GM21447 (cell line): Measurements from ENCODE around the gene FAM13B.
"Not testable (repeated sequence)": the region's sequence is repeated elsewhere in the genome, so short reads cannot be mapped to it uniquely, and the experiment has no call there.

Experiments
- ATAC-seq: cut with Tn5 transposase; IDR thresholded peaks from one replicate; pipeline ENCODE4 v1.9.1; 2021; ENCODE audit not compliant: unreplicated experiment

FAM13B gene

DNA sequence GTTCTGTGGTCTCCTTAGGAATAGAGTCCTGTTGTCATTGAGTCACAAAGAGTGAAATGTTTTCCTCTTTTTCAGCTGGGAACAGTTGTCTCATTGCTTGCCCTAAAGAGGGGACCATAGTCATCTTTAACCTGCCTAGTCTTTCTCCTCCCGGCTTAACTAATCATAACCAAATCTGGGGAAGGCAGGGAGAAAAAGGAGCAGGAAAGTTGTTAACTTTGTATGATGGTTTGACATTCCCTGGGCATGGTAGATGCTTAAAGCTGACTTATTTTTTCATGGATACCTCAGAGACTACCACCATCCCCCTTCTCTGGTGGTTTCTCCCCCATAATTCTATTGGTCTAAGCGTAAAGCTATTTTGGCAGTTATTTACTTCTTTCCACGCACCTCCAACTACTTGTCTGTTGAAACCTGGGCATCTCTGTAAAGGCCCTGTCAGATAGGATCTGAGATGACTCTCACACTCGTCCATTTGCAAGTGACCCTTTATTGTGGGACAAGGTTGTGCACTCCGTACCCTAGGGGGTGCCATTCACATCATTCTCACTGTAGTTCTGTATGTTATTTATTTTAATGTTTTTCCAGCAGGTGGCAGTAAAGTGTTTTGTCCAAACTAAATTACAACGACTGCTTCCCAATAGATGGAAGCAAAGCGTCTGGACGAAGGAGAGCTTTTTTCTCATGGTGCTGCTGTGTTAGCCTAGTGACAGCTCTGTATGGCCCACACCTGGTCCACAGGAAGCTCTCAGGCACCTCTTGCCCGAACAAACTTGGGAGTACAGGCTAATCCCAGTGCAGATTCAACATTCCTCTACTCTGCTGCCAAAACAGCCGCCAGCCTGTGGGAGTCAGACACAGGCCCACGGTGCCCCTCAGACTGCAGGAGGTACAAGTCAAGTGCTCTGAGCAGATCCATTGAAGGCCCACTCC, 3.0 kb upstream of the FAM13B start:
- peak; percentile 38 for ATAC-seq

DNA sequence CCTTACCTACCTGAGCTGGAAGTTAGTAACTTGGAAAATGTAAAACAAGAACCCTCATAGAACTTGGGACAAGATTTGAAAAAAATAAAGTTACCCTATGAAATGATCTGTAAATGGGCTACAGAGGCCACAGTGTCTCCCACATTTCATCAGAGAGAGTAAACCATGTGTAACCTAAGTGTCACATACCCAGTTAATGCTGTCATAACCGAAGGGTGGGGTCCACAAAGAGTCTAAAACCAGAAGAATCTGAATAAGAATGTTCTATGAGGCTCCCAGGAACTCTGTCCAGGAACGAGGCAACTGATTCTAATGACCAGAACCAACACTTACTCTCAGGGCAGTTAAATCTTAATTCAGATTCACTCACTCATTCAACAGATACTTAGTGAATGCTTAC, 1.0 kb upstream of the FAM13B start:
- ATAC-seq, result no peak

DNA sequence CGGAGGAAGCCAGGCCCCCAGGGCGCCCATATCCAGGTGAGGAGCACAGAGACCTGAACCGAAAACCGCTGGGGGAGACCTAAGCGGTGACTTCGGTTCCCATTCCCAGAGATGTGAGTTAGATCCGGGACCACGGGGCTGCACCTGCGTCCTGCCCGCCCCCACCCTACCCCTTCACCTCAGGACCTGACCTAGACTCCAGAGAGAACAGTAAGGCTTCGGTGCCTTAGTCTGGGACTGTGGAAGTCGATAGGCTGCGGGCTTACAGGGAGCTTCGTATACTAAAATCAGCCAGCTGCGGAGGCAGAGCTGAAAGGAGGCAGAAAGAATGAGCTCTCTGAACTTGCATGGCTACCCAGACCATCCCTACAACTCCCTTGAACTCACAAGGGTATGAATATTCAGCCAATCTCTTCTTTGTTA, 518 bp upstream of the FAM13B start:
- peak; percentile 0 for ATAC-seq

DNA sequence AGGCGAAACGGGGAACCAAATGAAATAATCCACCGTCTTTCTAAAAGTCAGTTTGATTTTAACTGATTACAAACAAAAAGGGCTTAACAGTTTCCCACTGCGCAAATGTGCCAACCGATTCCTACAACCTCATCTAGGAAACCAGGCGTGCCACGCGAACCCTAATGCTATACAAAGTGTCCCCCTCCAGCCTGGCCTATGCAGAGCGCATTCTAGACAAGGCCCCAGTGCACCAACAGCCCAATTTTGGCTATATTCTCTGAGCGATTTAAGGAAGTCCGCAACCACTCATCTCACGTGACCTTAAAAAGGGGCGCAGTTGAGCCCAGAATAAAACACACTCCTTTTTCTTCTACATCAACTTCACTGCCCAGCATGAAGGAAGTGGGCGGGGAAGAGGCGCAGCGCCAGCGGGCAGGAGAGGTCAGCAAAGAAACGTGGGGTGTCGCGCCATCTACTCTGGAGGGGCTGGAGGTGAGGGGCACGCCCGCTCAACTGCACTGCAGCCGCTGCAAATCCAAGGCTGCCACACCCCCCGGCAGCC, 779 bp downstream of the FAM13B start:
- ATAC-seq, result peak; percentile 47

DNA sequence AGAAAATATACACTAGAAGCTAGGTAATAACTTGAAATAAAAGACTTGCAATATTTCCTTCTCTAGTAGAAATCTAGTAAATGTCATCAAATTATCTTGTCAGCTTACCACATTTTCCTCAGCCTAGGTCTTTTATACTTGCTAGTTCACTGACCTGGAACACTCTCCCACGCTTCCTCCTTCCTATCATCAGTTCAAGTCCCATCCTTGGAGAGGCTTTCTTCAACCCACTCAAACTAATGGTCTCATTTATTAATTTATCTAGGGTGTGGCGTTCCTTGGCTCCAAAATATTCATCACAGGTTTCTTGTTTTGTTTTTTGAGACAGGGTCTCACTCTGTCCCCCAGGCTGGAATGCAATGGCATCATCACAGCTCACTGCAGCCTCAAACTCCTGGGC, 2.9 kb downstream of the FAM13B start:
- no peak for ATAC-seq

DNA sequence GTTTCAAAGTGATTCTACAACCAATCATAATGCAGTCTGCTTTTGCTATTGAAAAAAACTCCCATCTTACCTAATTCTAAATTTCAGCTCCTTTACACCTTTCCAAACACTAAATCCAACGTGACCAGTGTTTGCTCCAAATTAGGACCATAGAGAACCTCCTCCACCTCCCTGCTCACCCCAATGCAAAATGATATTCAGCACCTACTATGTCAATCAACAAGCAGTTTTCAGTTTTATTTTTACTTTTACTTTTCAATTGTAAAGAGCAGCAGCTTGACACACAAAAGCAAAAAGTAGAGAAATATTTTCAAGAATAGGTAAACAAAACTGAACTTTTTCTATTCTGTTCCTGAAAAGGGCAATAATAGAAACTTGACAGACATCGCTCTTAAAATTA, 3.4 kb downstream of the FAM13B start:
- ATAC-seq, result no peak

DNA sequence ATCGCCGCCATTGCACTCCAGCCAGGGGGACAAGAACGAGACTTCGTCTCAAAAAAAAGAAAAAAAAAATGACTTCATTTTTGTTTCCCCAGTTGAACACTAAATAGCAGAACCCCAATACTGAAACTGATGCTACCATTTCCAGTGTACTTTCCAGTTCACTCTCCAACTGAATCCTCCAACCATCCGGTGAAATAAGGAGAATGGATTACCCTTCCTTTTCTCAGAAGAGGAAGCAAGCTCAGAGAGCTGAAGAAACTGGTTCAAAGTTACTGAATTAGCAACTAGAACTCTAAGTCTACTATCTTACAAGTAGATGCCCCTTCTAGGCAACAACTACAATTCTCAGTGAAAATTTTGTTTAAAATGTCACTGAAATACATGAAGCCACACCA, 3.9 kb downstream of the FAM13B start:
- ATAC-seq, result no peak

DNA sequence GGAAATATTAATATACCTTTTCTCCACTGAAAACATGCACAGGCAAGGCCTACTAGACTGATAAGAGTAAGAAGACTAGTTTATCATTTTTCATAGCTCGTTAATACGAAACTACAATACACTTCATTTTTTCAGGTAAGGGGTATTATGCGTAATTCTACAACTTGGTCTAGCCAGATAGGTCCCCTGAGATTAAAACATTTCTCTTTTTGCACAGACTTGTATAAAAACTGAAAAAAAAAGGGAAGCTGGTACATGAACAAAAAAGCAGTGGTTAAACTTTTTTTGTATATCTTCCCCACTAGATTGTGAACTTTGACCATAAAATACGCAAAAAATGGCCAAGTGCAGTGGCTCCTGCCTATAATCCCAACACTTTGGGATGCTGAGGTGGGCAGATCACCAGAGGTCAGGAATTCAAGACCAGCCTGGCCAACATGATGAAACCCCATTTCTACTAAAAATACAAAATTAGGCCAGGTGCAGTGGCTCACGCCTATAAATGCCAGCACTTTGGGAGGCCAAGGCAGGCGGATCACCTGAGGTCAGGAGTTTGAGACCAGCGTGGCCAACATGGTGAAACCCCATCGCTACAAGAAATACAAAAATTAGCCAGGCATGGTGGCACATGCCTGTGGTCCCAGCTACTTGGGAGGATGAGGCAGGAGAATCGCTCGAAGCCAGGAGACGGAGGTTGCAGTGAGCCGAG, 4.5 kb downstream of the FAM13B start:
- ATAC-seq, result not testable (repeated sequence)

DNA sequence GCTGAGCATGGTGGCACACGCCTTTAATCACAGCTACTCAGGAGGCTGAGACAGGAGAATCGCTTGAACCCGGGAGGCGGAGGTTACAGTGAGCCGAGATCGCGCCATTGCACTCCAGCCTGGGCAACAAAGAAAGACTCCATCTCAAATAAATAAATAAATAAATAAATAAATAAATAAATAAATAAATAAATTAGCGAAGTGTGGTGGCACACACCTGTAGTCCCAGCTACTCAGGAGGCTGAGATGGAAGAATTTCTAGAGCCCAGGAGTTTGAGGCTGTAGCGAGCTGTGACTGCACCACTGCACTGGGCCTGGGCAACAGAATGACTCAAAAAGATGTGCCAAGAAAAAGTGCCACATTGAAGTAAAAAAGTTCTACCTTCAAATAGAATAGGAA, 6.1 kb downstream of the FAM13B start:
- not testable (repeated sequence) for ATAC-seq

DNA sequence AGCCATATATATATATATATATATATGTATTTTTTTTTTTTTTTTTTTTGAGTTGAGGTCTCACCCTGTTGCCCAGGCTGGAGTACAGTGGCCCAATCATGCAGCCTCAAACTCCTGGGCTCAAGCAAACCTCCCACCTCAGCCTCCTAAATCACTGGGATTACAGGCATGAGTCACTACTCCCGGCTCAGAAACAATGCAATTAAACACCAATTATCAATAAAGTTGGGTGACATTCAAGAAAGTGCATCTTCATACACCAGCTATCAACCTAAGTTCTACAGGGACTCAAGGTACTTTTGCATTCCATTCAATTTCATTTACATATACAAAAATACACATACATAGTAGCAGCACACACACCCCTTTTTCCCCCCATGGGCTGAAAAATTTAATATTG, 7.6 kb downstream of the FAM13B start:
- ATAC-seq, result no peak

DNA sequence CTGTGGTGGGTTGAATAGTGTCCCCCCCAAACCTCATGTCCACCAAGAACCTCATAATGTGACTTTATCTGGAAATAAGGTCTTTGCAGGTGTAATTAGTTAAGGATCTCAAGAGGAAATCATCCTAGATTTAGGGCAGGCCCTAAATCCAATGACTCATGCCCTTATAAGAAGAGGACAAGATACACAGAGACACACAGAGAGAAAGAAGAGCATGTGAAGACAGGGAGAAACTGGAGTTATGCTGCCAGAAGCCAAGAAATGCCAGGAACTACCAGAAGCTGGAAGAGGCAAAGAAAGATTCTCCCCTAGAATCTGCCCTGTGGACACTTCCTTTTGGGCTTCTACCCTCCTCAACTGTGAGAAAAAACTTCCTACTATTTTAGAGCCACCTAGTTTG, 8.8 kb downstream of the FAM13B start:
- no peak for ATAC-seq

DNA sequence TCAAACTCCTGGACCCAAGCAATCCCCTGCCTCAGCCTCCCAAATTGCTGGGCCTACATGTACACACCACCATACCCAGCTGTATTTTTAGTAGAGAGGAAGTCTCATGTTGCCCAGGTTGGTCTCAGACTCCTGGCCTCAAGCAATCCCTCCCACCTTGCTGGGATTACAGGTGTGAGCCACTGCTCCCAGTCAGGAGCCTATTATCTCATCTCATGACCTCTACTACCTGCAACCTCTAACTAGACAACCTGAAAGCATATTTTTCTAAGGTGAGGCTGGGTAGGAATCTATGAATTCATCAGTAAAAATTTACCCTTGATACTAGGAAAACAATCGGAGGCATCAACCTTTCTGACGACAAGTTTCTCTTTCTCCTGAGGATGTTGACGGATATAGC, 10.0 kb downstream of the FAM13B start:
- ATAC-seq, result no peak

DNA sequence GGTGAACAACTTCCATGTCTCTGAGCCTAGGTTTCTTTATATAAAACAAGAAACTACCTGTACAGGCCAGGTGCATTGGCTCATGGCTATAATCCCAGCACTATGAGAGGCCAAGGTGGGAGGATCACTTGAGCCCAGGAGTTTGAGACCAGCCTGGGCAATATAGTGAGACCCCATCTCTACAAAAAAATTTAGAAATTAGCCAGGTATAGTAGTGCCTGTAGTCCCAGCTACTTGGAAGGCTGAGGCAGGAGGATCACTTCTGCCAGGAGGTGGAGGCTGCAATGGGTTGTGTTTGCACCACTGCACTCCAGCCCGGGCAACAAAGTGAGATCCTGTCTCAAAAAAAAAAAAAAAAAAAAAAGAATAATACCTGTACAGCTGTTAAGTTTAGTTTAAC, 11.1 kb downstream of the FAM13B start:
- no peak for ATAC-seq

DNA sequence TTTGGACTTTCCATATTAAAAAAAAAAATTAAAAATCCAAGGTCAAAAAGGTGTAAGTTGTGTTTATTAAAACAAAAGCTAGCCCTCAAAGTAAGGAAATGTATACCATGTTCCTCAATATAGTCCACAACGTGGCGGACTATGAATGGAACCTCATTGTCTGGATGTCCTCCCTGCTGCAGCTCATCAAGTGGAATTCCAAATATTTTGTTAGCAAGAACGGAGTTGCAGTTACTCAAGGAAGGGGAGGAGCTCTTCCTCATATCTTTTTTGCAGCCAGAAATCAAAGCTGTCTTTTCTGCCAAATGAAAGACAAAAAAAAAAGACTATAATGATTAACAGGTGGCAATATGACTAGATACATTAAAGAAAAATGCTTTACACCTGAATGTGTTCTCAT, 14.0 kb downstream of the FAM13B start:
- ATAC-seq, result no peak

DNA sequence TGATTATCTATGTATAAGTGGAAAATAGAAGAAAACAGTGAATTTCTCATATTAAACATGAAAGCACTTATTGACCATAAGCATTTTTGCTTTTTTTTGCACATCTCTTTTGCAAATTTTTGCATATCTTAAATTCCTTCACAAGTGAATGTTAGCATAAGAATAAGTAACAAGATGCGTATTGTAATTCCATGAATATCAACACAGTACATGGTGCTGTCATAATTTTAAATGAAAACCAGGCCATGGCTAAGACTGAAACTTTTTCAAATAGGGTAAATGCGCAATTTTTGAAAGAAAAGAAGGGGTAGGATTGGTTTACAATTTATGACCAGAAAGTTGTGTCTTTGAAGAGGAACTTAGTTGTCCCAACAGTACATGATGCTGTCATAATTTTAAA, 17.0 kb downstream of the FAM13B start:
- ATAC-seq, result no peak

DNA sequence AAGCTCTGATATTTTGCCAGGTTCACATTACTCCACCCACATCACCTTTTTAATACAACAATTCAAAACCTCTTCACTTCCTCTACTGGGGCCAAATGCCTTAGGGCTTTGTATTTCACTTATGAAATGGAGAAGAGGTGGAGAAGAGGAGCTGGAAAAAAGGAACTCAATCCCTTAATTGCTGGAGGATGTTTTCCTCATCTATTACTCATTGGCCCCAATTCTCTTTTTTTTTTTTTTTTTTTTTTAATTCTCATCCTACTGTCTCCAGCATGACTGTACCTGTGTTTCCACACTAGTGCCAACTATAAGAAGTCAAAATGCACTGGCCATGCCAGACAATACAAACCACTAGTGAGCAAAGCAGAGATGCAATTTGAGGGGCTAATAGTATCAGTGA, 20.9 kb downstream of the FAM13B start:
- ATAC-seq, result no peak

DNA sequence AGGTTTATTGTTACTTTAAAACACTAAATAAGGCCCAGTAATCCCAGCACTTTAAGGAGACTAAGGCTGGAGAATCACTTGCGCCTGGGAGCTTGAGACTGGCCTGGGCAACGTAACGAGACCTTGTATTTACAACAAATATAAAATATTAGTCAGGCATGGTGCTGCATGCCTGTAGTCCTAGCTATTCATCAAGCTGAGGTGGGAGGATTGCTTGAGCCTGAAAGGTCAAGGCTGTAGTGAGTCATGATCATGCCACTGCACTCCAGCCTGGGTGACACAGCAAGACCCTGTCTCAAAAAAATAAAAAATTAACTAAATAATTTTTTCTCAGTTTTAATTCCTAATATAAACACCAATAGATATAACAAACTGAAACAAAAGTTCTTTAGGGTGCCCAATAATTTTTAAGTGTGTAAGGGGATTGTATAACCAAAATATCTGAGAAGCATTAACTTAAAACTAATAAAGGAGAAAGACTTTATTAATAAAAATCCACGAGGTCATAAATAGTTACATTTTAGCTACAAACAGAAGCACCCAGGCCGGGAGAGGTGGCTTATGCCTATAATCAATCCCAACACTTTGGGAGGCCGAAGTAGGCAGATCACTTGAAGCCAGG, 32.7 kb downstream of the FAM13B start:
- no peak for ATAC-seq

DNA sequence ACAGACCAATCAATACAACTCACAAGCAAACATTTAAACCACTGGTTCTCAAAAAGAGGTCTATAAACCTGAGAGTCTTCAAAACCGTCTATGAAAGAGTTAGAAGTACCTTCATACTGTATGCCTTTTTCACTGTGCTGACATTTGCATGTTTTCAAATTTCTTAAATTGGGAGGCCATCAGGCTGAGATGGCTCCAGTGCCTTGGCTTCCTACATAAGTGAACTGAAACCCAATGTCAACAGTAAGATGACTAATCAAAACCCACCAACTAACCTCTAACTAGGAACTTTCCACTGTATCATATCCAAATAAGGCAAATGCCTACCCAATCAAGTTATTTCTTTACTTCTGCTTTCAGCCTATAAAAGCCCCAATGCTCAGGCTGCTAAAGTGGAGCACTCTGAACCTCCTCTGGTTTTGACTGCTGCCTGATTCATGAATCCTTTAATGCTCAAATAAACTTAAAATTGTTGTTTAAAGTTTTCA, 35.1 kb downstream of the FAM13B start:
- peak; percentile 74 for ATAC-seq

DNA sequence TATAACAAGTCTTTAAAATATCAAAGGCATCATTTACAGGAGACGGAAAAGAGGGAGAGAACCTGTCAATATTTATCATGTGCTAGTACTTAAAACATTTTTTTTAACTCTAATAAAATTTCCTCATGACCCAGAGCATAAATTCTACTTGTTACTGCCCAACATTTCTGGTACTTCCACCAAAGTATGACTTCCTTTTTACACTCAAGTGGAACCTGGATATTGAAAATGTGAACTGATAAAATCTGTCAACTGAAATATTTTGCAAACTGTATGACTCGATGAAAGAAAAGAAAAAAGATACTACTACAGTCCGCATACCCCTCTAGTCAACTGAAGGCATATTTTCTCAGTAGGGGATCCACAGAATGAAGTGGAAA, 37.1 kb downstream of the FAM13B start:
- ATAC-seq, result no peak

DNA sequence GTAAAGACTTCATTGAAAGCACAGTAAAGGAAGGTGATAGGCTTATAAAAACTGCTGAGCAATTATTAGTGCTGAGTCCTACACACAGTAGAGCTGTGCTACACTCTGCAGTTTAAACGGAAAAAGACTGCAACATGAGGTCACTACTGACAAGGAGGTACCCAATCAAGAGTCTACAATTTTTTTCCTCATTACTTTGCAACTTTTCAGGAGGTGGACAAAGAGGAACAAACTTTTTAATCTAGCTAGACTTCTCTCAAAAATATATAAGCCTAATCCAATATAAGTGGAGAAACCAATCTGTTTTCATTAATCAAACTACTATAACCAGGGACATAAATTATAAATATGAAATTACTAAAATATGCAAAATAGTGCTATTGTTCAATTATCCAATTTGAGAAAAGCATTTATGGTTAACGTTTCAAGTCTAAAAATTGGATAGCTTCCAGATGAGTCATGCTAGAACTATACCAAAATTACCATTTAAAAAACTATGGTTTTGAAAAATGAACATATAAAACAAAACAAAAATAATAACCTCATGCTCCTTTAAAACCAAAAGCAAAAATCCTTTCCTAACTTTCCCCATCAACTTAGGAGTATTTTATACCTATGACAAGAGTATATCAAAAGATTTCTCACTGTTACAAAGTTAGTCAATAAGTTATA, 37.7 kb downstream of the FAM13B start:
- ATAC-seq, result no peak

DNA sequence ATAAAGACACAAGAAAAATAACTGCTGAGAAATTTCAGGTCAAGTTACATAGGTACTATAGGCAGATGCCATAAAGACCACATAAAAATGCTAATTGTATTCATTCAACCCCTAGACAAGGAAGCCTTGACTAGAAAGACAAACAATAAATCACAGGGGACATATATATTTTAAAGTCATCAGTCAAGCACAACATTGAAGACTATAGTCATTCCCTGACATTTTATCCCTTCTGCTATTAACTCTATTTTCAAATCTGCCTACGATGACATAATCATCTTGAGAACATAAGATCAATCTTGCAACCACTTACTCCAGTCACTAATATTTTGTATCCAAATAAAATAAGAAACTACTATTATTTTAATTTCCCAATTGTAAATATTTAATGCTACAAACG, 38.3 kb downstream of the FAM13B start:
- ATAC-seq, result no peak
